Loucy (cell line): Measurements from ENCODE around the gene SLC9A9.

ENCODE experiments used
- H2AFZ ChIP-seq: fragments of 200-600 bp; sonication (generic); 2 replicates; pipeline ENCODE4 v1.6.0; 2016; ENCODE audit warnings: antibody characterized with exemption, mild to moderate bottlenecking, low read length, moderate library complexity
- H3F3A ChIP-seq: fragments of 200-600 bp; 2 replicates; pipeline ENCODE4 v1.6.0; 2016; ENCODE audit warnings: antibody characterized with exemption, low read depth, mild to moderate bottlenecking
- H3K27me3 ChIP-seq: fragments of 200-600 bp; sonication (generic); 2 replicates; pipeline ENCODE4 v1.6.1; 2014; ENCODE audit warnings: low read length, mild to moderate bottlenecking; ENCODE audit not compliant: insufficient read depth, poor library complexity, severe bottlenecking
- H3K36me3 ChIP-seq: fragments of 200-600 bp; sonication (generic); 2 replicates; pipeline ENCODE4 v1.6.1; 2016; ENCODE audit warnings: low read length; ENCODE audit not compliant: insufficient read depth
- H3K4me1 ChIP-seq: fragments of 200-600 bp; sonication (generic); 2 replicates; pipeline ENCODE4 v1.5.1; 2014; ENCODE audit warnings: low read length, mild to moderate bottlenecking; ENCODE audit not compliant: insufficient read depth, poor library complexity, severe bottlenecking
- H3K4me2 ChIP-seq: fragments of 200-600 bp; sonication (generic); 2 replicates; pipeline ENCODE4 v1.6.0; 2014; ENCODE audit warnings: antibody characterized with exemption, low read length, low read depth, mild to moderate bottlenecking; ENCODE audit not compliant: poor library complexity, severe bottlenecking
- H3K4me3 ChIP-seq: fragments of 200-600 bp; sonication (generic); 2 replicates; pipeline ENCODE4 v1.5.1; 2014; ENCODE audit warnings: low read length, mild to moderate bottlenecking, mixed read lengths; ENCODE audit not compliant: poor library complexity, severe bottlenecking
- H3K79me2 ChIP-seq: fragments of 200-600 bp; sonication (generic); 2 replicates; pipeline ENCODE4 v1.6.1; 2014; ENCODE audit warnings: low read length; ENCODE audit not compliant: insufficient read depth
- H3K9ac ChIP-seq: fragments of 200-600 bp; sonication (generic); 2 replicates; pipeline ENCODE4 v1.6.0; 2014; ENCODE audit warnings: mild to moderate bottlenecking, low read depth, low read length, moderate library complexity; ENCODE audit not compliant: poor library complexity, severe bottlenecking
- H3K9me2 ChIP-seq: fragments of 200-600 bp; sonication (generic); replicated peaks from 2 replicates; pipeline ENCODE4 v1.6.1; 2016; ENCODE audit warnings: low read depth, low read length, mixed read lengths
- H3K9me3 ChIP-seq: fragments of 200-600 bp; sonication (generic); 2 replicates; pipeline ENCODE4 v1.6.1; 2014; ENCODE audit warnings: mild to moderate bottlenecking, antibody characterized with exemption, low read length, low read depth; ENCODE audit not compliant: insufficient read depth
- H4K20me1 ChIP-seq: fragments of 200-600 bp; sonication (generic); 2 replicates; pipeline ENCODE4 v1.6.0; 2014; ENCODE audit warnings: antibody characterized with exemption, low read length, mild to moderate bottlenecking; ENCODE audit not compliant: insufficient read depth, poor library complexity, severe bottlenecking
- CTCF ChIP-seq: fragments of 200-600 bp; sonication (generic); conservative IDR thresholded peaks from 2 replicates; pipeline ENCODE4 v1.5.1; 2014; ENCODE audit warnings: mild to moderate bottlenecking, antibody characterized with exemption, low read length
- EZH2phosphoT487 ChIP-seq: fragments of 200-600 bp; IDR thresholded peaks from 2 replicates; pipeline ENCODE4 v1.6.1; 2018; ENCODE audit warnings: antibody characterized with exemption, mild to moderate bottlenecking, moderate library complexity, borderline replicate concordance

SLC9A9 gene

GRCh38 chr3:143826296-143826695, 22.0 kb downstream of the SLC9A9 start:
- Histone ChIP-seq H3K79me2 (no peaks in the 10 kb centered on the region), H2AFZ (no peak overlapping the region), H3K9me2 (no peaks in the 10 kb centered on the region), H3K4me3 (no peak overlapping the region), H3K27me3 (no peaks in the 10 kb centered on the region), H4K20me1 (no peaks in the 10 kb centered on the region), H3K9ac (no peak overlapping the region), H3F3A (no peaks in the 10 kb centered on the region), H3K9me3 (no peaks in the 10 kb centered on the region), H3K4me1 (peaks cover 27% of the 10 kb centered on the region), H3K4me2 (peak overlapping the region; percentile 45), H3K36me3 (no peaks in the 10 kb centered on the region)
- no peak for TF ChIP-seq CTCF
- TF ChIP-seq EZH2phosphoT487, result no peak

- peak overlapping the region; percentile 45 for H3K4me2 ChIP-seq
- no peaks in the 10 kb centered on the region for H3K9me3 ChIP-seq
- peaks cover 35% of the 10 kb centered on the region for H3K4me1 ChIP-seq
- no peaks in the 10 kb centered on the region for H4K20me1 ChIP-seq
- no peak overlapping the region for H2AFZ ChIP-seq
- H3K79me2 ChIP-seq, result no peaks in the 10 kb centered on the region
- TF ChIP-seq EZH2phosphoT487 (no peak), CTCF (no peak)
- peak overlapping the region; percentile 47 for H3K4me3 ChIP-seq
- no peaks in the 10 kb centered on the region for H3K9me2 ChIP-seq
- no peaks in the 10 kb centered on the region for H3F3A ChIP-seq
- H3K27me3 ChIP-seq, result no peaks in the 10 kb centered on the region
- H3K9ac ChIP-seq, result no peak overlapping the region
- H3K36me3 ChIP-seq, result no peaks in the 10 kb centered on the region
Measured at GRCh38 chr3:143825513-143825912, 22.8 kb downstream of the SLC9A9 start.

- TF ChIP-seq CTCF (no peak), EZH2phosphoT487 (no peak)
- H3K36me3 ChIP-seq, result no peaks in the 10 kb centered on the region
- no peak overlapping the region for H3K9ac ChIP-seq
- H3K27me3 ChIP-seq, result no peaks in the 10 kb centered on the region
- H3K9me2 ChIP-seq, result no peaks in the 10 kb centered on the region
- peak overlapping the region; percentile 45 for H3K4me2 ChIP-seq
- peak overlapping the region; percentile 47 for H3K4me3 ChIP-seq
- H3K79me2 ChIP-seq, result no peaks in the 10 kb centered on the region
- no peaks in the 10 kb centered on the region for H3F3A ChIP-seq
- peak overlapping the region; percentile 61 for H2AFZ ChIP-seq
- peaks cover 35% of the 10 kb centered on the region for H3K4me1 ChIP-seq
- H3K9me3 ChIP-seq, result no peaks in the 10 kb centered on the region
- H4K20me1 ChIP-seq, result no peaks in the 10 kb centered on the region
Measured at GRCh38 chr3:143824735-143825385, 23.4 kb downstream of the SLC9A9 start.
